HG02588 (cell line): ENCODE data around the gene BBX.

Source experiments
- ATAC-seq: cut with Tn5 transposase; IDR thresholded peaks from one replicate; pipeline ENCODE4 v1.9.1; 2021; ENCODE audit warnings: mild to moderate bottlenecking, moderate library complexity; ENCODE audit not compliant: unreplicated experiment

BBX gene

DNA sequence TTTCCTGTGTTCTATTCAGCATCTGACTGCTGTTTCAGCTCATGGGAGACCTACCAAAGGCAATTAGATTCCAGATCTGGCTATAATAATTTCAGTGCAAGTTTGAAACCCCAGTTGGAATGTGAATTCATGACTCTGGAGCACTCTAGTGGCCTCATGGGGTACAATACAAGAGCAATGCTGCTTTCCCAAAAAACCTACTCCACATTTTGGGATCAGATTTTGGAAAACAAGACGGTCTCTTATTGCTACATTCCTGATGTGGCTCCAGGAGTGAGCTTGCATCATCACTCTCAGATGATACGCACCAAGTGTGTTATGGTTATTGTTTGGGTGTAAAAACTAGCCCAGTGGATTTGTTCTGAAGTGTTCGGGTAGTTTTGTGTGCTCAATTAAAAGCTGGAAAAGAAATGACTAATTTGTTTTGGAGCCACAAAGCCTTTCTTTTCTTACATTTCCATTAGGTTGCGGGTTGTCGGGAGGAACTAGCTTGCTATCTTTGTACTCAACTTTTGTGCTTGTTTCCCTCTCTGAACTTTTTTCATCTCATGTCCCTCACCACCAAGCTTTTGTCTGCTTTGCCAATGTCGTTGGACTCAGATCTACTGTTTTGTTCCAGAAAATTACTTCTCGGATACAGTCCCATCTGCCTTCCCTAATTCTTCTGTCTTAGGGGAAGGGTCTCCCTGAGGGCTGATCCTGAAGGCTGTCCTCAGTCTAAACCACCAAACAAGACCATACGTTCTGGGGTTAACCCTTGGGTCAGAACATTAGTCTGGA, 272.1 kb downstream of the BBX start:
- no peak for ATAC-seq

DNA sequence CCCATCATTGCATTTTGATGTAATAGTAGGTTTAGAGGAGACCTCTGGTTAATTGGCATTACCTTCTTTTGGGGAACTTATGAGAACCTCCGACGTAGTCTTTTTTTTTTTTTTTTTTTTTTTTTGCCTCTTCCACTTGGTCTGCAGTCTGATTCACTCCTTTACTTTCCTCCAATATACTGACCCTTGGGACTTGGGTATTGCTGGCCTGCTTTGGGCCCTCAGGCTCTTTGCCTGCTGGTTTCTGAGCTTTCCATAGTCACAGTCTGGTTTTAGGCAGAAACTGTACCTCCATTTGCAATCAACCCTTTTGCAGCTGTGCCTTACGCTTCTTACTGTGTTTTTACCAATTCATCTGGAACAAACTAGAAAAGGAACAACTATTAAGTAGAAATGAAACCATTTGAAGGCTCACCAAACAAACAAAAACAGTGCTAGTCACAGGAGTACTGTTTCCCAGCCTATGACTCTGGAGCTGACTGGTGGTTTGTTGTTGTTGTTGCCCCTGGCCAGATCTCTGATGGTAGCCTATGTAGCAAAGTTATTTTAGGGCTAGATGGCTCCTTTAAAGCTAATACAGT, 272.8 kb downstream of the BBX start:
- ATAC-seq, result no peak

DNA sequence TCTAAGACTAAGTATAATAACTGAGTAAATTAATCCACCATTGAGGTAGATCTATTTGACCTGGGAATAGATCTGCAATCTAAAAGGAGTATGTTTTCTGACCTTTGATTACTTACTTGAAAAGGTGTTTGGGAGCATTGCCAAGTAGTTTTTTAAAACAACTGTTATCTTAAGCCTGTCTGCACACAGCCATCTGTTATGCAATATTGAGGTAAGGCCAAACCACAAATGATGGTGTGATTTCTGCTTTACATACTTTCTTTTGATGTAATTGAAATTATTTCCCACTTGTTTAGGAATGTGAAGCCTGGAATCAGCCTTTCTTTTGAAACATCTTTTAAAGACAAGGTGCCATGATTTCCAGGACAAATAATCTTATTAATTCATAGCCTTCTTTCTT, 274.0 kb downstream of the BBX start:
- no peak for ATAC-seq

DNA sequence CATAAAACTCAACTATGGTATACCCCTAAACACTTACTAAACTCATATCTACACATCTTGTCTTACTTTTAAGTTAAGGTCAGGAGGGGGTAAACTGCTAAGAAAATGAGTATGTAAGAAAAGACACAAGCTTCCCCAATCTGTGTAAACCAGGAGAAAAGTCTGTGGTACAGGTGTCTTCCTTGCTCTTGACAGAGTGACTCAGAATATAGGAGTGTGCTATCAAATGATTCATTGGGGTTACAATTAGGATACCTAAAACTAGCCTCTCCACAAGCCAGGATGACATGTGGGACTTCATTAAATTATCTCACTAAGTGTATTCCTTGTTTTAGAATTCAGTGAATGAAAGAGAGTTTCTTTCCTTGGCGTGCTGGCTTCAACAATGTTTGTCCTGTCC, 274.8 kb downstream of the BBX start:
- ATAC-seq, result no peak

DNA sequence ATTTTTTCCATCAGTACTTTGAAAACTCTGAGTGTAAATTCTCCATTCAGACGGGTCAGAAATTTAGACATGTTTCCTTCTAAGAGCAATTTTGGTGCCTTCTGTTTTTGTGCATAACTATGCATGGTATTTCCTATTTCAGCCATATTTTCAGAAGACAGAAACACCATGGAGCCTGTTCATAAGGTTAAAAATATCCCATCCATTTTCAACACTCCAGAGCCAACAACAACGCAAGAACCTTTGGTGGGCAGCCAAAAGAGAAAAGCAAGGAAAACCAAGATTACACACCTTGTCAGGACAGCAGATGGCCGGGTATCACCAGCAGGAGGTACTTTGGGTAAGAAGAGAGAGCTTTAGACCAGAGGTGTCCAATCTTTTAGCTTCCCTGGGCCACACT, 275.6 kb downstream of the BBX start:
- ATAC-seq, result no peak

DNA sequence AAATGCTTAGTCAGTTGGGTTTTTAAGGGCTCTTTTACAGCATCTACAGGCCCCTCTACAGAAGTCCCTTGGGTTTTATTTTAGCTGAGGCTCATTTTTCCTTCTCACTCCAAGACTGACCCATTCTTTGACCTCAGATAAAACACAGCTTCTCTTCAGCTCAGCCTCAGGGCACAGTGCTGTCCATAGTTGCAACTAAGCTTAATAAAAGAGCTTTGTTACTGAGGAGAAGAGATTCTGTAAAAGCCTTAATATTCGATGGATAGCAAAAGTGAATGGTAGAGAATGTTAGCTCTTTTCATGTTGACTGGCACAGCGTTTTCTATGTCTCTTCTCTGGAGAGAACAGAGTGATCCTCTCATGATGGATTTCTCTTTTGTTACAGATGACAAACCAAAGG, 277.9 kb downstream of the BBX start:
- ATAC-seq, result no peak

DNA sequence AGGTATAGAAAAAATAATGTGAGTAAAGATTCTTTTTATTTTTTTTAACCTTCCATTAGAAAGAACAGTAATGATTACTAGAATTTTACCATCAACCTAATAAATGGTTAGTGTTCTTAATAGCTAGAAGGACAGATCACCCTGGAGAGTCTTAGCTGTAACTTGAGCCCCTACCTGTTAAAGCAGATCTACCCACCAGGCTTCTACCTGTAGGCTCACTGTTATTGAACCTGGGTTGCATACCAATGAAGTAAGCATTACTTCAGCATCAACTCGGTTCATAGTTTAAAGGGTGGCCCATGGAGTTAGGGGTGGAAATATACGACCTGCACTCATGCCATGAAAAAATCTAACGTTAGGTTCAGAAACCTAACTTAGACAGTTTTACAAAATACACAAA, 280.4 kb downstream of the BBX start:
- no peak for ATAC-seq

DNA sequence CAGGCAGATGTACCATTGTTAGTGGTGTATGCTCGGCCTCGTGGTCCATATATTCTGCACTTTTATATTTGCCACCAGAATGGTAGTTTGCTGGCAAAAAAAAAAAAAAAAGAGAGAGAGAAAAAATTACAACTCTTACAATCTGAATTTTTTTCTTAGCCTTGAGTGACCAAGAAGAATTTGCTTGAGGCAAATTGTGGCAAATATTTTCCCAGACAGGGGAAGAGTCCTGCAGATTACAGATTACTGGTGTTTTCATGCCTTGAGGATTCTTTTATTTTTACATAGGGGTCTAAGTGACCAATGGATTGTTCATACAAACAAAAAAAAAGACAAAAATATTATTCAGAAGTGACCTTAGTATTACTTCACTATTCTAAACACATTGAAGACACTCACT, 283.3 kb downstream of the BBX start:
- no peak for ATAC-seq

DNA sequence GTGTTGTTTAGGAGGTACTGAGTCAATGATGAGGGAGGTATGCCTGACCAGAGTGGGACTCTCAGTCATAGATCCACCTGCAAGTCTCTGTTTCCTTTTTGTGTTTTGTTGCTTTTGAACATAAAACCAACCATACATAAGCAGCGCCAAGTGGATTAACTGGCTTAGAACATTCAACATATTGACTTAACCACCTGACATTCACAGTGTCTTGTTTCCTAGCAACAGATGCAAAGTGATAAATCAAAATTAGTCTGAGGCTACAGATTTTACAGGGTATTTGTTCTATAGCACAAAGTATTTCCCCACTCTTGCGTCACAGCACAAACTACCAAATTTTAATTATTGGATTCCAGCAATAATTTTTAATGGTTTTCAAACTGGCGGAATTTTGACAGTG, 283.8 kb downstream of the BBX start:
- no peak for ATAC-seq

DNA sequence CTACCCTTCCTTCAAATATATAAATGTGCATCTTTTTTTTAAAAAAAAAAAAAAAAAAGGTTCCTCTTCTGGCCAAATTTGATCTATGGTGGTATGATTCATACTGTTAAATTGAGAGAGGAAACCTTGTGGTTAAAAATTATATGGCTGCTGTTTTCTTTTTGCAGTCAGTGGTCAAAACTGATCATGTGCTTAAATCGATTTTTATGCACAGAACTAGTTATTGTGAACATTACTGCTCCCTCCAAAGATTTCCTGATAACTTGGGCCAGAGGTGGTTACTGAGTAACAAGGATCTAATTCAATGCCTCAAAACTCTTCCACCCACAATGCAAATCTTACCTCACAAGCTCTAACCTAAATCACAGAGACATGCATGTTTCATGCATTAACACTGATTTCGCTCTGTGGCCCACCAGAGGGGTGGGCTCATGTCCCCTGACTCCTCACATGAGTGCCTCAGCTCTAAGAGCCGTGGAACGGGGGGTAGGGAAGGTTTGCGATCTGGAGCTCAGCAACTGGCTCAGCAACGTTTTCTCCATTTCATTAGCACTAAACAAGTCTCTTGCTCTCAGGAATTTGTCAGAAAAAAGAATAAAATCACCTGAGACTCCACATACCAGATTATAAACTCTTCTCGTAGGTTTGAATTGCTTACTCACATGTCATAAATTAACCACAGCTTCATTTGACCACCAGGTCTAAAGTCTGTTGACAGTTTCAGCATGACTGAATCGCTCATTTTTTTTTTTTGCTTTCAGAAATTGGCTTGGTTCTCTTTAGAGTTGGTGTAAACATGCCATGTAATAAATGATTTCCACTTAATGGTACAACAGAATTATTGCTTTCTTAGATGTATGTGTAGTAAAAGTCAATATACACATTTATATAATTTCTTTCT, 287.7 kb downstream of the BBX start:
- no peak for ATAC-seq

DNA sequence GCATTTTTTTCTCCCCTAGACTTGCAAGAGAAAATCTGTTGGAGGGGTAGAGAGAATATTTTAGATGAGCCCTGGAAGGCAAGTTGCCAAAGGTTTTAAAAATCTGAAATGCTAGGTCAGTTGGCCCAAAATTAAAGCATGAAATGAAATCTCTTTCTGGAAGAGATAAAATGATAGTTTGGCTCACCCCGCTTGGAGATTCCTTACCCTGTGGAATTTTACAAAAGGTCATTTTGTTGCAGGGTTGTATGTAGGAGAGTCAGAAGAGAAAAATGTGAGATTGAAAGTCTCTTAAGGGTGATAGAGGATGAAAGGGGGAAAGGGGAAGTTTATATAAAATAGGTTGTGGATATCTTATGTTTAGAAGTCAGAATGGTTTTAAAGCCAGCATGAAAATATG, 290.3 kb downstream of the BBX start:
- ATAC-seq, result no peak

DNA sequence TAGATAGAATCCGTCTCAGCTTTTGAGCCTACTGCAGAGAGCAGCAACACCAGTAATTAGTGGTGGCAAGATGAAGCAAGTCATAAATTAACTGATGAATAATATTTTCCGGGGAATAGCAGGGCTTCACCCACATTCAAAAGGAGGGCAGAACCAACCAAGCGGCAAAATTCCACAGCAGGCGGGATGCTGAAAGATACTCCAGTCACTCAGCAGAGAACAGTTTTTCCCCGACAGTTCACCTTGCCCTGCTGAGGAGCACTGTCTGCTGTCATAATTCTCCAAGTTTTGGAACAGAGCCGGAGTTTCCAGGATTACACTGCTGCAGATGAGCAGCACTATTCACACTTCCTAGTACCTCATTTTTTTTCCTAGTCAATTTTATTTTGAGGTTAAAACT, 293.3 kb downstream of the BBX start:
- ATAC-seq, result no peak

DNA sequence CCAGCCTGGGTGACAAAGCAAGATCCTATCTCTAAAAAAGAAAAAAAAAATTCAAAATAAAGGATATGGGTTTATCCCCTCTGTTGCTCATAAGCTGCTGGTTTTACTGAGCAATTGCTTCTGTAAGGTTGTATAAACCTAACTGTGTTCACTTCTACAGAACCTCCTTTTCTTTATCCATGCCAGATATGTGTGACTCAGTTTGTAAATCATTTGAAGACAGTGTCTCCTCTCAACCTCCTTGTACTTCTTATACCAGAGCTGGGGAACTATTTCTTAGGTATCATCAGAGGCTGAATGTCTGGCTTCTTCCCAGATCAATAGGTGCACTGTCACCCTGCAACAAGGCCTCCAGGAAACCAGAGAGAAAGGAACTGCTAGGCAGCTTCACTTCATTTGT, 294.3 kb downstream of the BBX start:
- ATAC-seq, result no peak

DNA sequence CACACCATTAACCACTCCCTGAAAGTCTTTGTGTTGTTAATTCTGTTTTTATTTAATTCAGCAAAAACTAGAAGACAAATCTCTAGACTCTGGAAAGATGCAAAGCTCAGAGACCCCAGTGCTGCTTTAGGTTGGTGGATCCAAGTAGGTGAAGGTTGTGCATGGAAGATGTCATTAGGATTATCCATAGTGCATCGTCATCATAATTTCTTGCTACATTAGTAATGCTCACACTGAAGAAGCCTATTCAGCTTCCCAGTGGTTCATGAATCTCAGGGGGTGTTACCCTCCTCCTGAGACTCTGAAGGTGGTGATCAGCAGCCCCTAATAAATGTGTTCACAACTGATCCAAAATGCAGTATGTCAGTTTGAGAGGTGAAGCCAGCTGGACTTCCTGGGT, 295.3 kb downstream of the BBX start:
- no peak for ATAC-seq

DNA sequence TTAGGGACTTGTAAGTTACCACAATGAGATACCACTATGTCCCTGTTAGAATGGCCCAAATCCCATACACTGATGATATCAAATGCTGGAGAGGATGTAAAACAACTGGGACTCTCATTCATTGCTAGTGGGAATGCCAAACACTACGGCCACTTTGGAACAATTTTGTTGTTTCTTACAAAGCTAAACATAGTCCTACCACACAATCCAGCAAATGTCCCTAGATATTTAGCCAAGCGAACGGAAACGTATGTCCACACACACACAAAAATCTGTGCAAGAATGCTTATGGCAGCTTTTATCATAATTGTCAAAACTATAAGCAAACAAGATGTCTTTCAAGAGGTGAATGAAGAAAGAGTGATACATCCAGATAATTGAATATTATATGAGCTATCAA, 296.9 kb downstream of the BBX start:
- ATAC-seq, result no peak

DNA sequence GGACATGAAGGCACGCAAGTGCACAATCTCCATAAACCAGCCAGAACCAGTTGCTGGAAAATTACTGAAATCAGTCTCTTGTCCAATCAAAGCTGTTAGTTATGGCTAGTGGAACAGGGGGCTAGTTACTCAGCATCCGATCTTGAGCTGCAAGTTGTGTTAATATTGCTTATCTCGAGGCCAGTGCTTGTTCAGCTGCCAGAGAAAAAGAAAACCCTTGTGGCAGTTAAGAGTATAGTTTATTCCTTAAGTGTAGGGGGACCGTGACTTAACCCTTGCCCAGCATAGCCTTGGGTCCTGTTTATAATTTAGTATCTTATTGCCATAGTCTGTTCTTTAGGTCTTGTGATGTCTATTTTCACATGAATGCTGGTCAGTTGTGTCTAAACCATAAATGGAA, 299.5 kb downstream of the BBX start:
- ATAC-seq, result no peak

DNA sequence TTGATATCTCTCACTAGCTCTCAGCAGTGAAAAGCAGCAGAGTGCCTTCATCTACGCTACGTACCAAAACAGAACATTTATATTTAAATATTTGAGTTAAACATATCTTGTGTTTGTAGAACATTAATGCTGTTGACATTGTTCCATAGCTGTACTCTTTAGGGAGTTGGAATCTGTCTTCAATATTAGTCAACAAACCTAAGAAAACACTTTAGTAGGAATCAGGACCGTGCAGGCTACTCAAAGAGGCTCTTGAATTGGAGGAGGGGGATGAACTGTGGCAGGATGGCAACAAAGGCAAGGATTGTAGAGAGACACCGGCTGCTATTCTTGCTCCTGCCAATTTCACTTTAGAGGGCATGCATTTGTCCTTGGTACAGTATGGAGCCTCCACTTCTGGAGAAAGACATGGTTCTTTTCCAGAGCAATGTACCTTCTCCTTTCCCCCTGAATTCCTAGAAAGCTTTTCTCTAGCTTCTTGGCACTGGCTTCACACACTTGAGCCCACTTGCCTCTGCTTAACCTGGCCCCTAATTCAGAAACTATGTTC, 302.1 kb downstream of the BBX start:
- no peak for ATAC-seq

DNA sequence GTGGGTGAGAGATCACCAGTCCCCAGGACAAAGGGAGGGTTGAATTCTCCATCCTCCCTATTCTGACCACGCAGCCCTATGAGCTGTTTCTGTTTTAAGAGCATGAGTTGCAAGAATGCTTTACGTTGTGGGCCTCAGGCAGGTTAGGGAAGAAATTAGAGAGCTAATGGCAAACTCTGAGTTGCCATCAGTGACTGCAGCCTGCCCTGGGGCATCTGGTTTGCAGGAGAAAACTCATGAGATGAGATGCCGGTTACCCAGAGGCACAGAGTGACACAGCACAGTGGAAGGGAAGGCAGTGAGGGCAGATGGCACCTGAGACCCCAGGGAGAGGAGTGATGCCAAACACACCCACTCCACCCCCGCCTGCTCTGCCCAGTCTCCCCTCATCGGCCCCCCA, 302.8 kb downstream of the BBX start:
- no peak for ATAC-seq

DNA sequence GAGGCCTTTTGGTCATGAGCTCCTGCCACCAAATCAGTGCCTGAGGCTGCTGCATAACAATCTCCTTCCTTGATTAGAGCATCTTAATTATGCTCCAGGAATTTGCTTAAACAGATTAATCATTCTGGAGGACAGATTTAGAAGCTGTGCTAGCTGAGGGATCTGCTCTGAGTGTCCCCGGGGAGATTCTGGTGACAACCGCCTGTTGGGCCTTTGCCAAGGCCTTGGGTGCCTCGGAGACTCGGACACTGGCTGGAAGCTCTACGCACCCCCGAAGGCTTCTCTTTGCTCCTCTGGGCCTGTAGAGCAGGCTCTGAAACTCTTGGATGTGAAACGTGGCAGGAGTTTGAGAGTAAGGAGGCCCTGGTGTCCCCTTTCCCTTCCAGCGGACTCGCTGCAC, 304.0 kb downstream of the BBX start:
- ATAC-seq, result no peak

DNA sequence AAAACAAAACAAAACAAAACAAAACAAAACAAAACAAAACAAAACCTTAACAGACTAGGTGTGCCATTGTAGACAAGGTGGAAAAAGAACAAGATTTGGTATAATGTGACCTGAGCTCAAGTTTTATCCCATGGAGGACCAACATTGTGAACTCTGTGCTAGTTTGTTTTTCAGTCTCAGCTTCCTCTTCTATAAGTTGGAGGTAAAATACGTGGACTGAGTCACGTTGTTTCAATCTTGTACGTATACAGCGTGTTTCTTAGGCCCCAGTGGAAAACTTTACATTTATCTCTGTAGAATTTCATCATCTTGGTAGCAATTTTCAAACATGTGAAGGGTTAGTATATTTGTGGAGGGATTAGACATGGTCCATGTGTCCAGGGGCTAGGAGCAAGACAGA, 306.4 kb downstream of the BBX start:
- no peak for ATAC-seq

DNA sequence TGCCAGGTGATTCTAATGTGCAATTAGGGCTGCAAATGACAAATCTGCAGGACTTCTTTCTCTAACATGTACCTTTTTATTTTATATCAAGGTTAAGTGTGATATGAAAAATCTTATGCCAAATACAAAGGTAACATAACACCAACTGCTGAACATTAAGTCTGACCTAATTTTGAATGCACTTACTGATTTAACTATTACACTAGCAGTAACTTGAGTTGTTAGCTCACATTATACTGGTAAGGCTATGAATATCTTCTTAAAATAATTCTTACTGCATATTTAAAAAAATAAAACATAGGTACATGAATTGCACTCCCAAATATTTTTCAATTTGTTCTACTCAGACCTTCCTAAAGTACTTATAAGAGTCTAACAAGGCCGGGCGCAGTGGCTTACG, 308.8 kb downstream of the BBX start:
- ATAC-seq, result no peak

DNA sequence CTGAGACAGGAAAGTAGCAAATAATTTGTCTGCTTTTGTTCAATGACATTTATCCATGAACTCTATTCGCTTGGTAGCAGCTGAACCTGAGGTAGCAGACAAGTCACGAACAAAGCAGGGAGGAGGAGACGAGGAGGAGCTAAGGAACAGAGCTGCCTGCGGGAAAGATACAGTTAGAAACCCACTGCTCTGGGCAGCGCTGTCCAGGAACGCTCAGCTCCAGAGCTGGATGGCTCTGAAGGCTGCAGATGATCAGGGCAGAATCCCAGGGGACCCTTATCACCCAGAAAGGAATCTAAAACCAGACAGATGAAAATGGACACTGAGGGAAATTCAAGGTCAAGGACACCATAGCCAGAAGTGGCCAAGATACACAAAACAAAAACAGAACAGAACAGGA, 310.3 kb downstream of the BBX start:
- ATAC-seq, result no peak
